T-helper 2 cell (primary cell): ENCODE measurements around the gene MAML2.
A peak's percentile ranks its signal among the peaks of the same experiment; 100 is the strongest.

Experiments used
- DNase-seq, 5 experiments: peaks; one replicate each; pipeline versions ENCODE4 v3.0.0 to v3.0.0-alpha.2; 2012 to 2022

The MAML2 gene

GRCh38 chr11:96267496-96268032 lies 75.4 kb downstream of the MAML2 start:
- peak in 3 of 5 experiments; percentile 10 to 61 (median 22) for DNase-seq

DNA sequence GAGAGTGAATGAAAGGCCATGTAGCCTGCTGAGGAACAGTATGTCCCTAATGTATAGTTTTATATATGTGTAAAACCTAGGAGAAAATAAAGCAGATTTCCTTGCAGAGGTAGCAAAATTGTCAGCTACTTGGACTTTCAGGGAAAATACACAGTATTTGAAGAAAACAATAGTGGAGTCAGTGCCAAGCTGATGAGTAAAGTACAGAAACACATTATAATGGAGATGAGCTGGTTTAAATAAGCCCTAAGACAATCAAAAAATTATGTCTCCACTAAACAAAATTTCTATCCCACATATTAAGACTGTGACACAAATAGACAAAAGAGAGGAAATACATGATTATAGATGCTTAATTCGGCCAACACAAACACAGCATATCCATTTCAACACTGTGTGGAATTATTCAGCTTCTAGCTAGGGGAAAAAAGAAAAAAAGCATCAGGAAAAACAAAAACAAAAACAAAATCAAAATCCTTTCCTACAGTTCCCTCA lies 75.9 kb downstream of the MAML2 start:
- no peak for DNase-seq

- DNase-seq = no peak
These were observed 77.0 kb downstream of the MAML2 start for GRCh38 chr11:96265972-96266371.

- no peak for DNase-seq
These were observed 77.7 kb downstream of the MAML2 start for GRCh38 chr11:96265220-96265737.

- no peak for DNase-seq
These were observed 78.6 kb downstream of the MAML2 start for GRCh38 chr11:96264364-96264763.

- DNase-seq = peak in 1 of 5 experiments; percentile 31
These were observed 79.7 kb downstream of the MAML2 start for GRCh38 chr11:96263238-96263763.

DNA sequence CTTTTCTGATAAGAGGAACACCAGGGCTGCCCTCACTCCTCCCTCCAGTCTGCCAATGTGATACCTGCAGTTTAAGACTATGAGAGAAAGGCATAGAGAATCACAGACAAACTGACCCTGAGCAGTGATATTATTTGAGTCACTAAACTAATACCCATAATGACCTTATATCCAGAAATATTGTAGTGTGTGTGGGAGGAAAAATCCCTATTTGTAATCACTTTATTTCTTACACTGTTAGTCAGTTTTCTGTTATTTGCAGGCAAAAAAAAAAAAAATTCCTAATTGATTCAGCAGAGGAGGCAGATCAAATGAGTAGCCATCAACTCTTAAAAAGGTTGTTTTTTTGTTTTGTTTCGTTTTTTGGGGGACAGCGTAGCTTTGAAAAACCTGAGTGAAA lies 82.5 kb downstream of the MAML2 start:
- no peak for DNase-seq

- DNase-seq = no peak
These were observed 82.9 kb downstream of the MAML2 start for GRCh38 chr11:96260067-96260511.

GRCh38 chr11:96259134-96259830 lies 83.7 kb downstream of the MAML2 start:
- peak in 1 of 5 experiments; percentile 56 for DNase-seq

DNA sequence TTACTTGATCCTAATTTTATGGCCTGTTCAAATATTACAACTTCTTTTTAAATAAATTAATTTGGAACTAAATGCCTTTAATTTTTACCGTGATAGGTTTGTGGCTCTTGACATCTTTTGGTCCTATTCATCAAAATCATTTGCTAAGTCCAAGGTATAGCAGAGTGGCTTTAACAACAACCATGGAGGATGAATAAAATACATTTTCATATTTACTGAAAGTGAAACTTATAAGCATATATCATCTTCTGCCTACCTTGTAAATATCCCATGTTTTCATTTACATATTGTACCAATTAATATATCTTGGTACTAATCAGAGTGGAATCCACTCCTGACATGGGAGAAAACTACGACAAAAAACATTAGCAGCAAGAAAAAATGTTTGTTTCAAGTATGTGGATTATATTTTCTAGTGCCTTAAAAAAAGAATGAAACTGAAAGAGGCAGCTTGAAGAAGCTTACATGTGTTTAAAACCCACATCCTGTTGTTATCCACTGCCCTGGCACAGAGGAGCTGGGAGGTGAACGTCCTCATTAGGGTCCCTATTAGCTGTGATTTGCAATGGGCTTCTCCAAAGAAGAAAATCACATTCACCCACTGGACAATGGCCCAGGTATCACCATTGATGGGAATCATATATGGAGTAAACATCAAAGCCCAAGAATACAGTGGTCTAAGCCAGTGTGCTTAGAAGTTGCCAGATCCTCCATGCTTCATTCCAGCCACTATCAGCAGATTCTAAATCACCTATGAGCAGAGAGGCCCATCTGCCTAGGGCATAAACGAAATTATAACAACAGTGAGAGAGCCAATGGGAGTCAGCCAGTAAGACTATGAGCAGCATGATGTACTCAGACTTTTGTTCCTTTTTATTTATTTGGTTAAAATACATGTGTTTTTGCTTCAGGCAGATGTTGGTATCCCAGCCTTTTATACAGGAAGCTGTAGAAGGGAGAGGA lies 84.7 kb downstream of the MAML2 start:
- DNase-seq = peak in 4 of 5 experiments; percentile 9 to 91 (median 36)

GRCh38 chr11:96257036-96257435 lies 86.0 kb downstream of the MAML2 start:
- no peak for DNase-seq

GRCh38 chr11:96256215-96257011 lies 86.6 kb downstream of the MAML2 start:
- DNase-seq = peak in 1 of 5 experiments; percentile 51

GRCh38 chr11:96254854-96255253 lies 88.1 kb downstream of the MAML2 start:
- DNase-seq = peak in 1 of 5 experiments; percentile 13

- DNase-seq = peak in 2 of 5 experiments; percentile 18 to 74
These were observed 88.9 kb downstream of the MAML2 start for GRCh38 chr11:96254087-96254486.

- peak in 1 of 5 experiments; percentile 60 for DNase-seq
These were observed 96.1 kb downstream of the MAML2 start for GRCh38 chr11:96246718-96247552.

DNA sequence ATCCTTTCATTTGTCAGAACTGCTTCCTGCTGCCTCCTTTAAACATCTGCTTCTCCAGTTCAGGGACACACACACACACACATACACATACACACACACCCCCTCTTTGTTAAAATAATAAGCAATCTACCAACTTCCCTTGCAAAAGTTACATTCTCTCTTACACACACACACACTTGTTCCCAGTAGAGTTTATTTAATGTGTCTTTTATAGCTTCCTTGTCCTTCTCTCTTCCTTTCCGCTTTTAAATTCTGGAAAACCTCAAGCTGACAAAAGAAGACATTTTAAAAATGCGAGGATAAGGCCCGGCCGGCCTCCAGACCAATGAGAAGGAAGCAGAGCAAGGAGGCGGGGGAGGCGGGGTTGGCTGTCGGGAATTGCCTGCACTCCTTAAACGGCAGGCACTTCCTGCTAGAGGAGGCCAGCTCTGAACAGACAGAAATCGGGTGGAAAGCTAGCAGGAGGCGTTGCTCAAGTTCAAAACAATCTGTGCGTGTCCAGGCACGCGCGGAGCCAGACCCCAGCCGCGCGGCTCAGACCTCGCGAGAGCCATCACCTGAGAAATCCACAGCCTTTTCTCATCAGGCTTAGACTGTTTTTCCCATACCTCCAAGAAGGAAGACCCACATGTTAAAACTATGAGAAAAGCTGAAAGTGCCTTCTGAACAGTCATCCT lies 99.9 kb downstream of the MAML2 start:
- DNase-seq = peak; percentile 40 to 86 (median 69)

DNA sequence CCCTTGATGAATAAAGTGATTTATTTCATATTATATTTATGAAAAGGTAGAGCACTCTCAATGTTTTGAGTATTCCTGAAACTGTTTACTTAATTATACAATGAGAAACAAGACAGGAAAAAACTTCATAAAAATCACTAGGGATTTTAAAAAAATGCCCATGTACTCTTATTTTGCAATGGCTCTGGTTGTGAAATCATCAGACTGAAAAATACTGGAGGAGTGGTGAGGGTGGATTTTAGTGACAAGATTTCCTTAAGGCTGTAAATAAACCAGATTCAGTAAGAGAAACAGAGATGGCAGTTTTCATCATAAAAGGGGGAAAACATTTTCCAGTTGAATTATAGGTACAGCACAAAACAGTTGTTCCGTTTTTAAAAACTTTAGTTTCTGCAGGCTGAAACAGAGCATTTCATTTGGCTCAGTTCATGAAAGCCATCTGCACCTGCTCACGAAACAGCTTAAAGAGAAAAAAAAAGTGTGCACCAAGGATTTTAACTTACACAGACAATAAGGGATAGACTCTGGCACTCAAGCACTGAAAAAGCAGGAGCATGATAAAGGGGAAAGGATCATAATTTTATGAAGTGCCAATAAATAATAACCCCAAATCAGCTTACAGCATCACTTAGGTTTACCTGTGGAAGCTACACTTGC lies 100.7 kb downstream of the MAML2 start:
- DNase-seq = no peak

GRCh38 chr11:96241331-96241841 lies 101.6 kb downstream of the MAML2 start:
- no peak for DNase-seq

GRCh38 chr11:96238563-96239135 lies 104.3 kb downstream of the MAML2 start:
- no peak for DNase-seq
